B cell (primary cell): ENCODE data around the gene EIF2S1. TPM values are rescaled to one million over a fixed set of nuclear protein-coding genes. Genes with fewer than 3 reads are reported as not detected.

Experiments
- ATAC-seq: fragments of 200-7000 bp; cut with Tn5 transposase; one replicate; pipeline ENCODE4 v1.10.0; 2021; ENCODE audit warnings: low read depth, mild to moderate bottlenecking, moderate number of reproducible peaks, moderate library complexity
- CTCF ChIA-PET: fragments of 350-600 bp; sonication (Branson Sonifier 250); formaldehyde crosslinking; loops from one replicate; lab custom pipeline; 2021; ENCODE audit warnings: antibody characterized with exemption, inconsistent platforms; lab: Charles Lee
- POLR2A ChIA-PET: fragments of 350-600 bp; sonication (Branson Sonifier 250); formaldehyde crosslinking; loops from one replicate; lab custom pipeline; 2021; ENCODE audit warnings: antibody characterized with exemption; lab: Charles Lee
- DNase-seq: peaks from one replicate; pipeline ENCODE4 v3.0.0; 2013
- H2AFZ ChIP-seq: 2 replicates; pipeline ENCODE4 v1.6.1; 2012; ENCODE audit warnings: mild to moderate bottlenecking, low read depth, low read length; ENCODE audit not compliant: insufficient read depth, poor library complexity, severe bottlenecking
- H3K27ac ChIP-seq, 2 donors: 1 replicate in 1 of 2; 2 replicates in 1 of 2; pipeline ENCODE4 v1.5.1; 2012 to 2013; ENCODE audit warnings: low read length in 2 of 2, mild to moderate bottlenecking in 2 of 2, moderate library complexity in 1 of 2
- H3K27me3 ChIP-seq, 4 experiments: fragments of 200-600 bp in 1 of 4; sonication (generic) in 1 of 4; replicated peaks in 1 of 4; 1 replicate in 2 of 4; 2 replicates in 2 of 4; pipeline versions ENCODE4 v1.6.1 to v1.7.0; 2013 to 2016; ENCODE audit warnings: low read length in 3 of 4, mild to moderate bottlenecking in 2 of 4, mixed read lengths in 1 of 4, moderate library complexity in 1 of 4; ENCODE audit not compliant: insufficient read depth in 4 of 4, control insufficient read depth in 3 of 4; ENCODE audit errors: control extremely low read depth in 1 of 4
- H3K36me3 ChIP-seq, 2 experiments: replicated peaks in 1 of 2; 1 replicate in 1 of 2; 2 replicates in 1 of 2; pipeline versions ENCODE4 v1.6.1 to v1.7.1; 2013; ENCODE audit warnings: low read length in 1 of 2; ENCODE audit not compliant: insufficient read depth in 2 of 2, control insufficient read depth in 1 of 2; ENCODE audit errors: control extremely low read depth in 1 of 2, extremely low read depth in 1 of 2
- H3K4me1 ChIP-seq, 2 donors: fragments of 200-600 bp in 1 of 2; sonication (generic) in 1 of 2; 1 replicate in 1 of 2; 2 replicates in 1 of 2; pipeline versions ENCODE4 v1.5.1 to v1.6.1; 2013 to 2017; ENCODE audit warnings: low read length in 2 of 2; ENCODE audit not compliant: control insufficient read depth in 2 of 2, insufficient read depth in 2 of 2
- H3K4me2 ChIP-seq: replicated peaks from 2 replicates; pipeline ENCODE3; 2012; ENCODE audit warnings: mild to moderate bottlenecking, low read depth, low read length; ENCODE audit not compliant: poor library complexity, severe bottlenecking
- H3K4me3 ChIP-seq, 5 experiments: fragments of 200-600 bp in 1 of 5; sonication (generic) in 1 of 5; 1 replicate in 3 of 5; 2 replicates in 2 of 5; pipeline versions ENCODE4 v1.5.1 to v1.7.0; 2011 to 2016; ENCODE audit warnings: low read length in 4 of 5, mild to moderate bottlenecking in 4 of 5, low read depth in 2 of 5, control low read depth in 1 of 5, moderate library complexity in 1 of 5; ENCODE audit not compliant: insufficient read depth in 1 of 5; ENCODE audit errors: control extremely low read depth in 1 of 5, extremely low read depth in 1 of 5
- H3K79me2 ChIP-seq: fragments of 200-600 bp; sonication (generic); one replicate; pipeline ENCODE4 v1.6.0; 2016; ENCODE audit warnings: low read length; ENCODE audit not compliant: control insufficient read depth, insufficient read depth
- H3K9ac ChIP-seq: fragments of 200-600 bp; sonication (generic); 2 replicates; pipeline ENCODE4 v1.6.1; 2017; ENCODE audit warnings: mild to moderate bottlenecking, low read length, moderate library complexity
- H3K9me3 ChIP-seq, 3 donors: one replicate each; pipeline versions ENCODE4 v1.6.1 to v1.7.1; 2013; ENCODE audit warnings: low read length in 2 of 3; ENCODE audit not compliant: control insufficient read depth in 2 of 3, insufficient read depth in 1 of 3; ENCODE audit errors: control extremely low read depth in 1 of 3
- H4K20me1 ChIP-seq: 2 replicates; pipeline ENCODE4 v1.6.0; 2012; ENCODE audit warnings: mild to moderate bottlenecking, low read length; ENCODE audit not compliant: insufficient read depth, control insufficient read depth, poor library complexity, severe bottlenecking
- H3K27ac Mint-ChIP-seq: one replicate; pipeline ENCODE4 v1.8.0; 2021; ENCODE audit warnings: mixed read lengths
- H3K27me3 Mint-ChIP-seq: one replicate; pipeline ENCODE4 v1.8.0; 2021; ENCODE audit warnings: mixed read lengths
- H3K4me1 Mint-ChIP-seq: one replicate; pipeline ENCODE4 v1.8.0; 2021; ENCODE audit warnings: mixed read lengths
- H3K4me3 Mint-ChIP-seq: one replicate; pipeline ENCODE4 v1.8.0; 2021; ENCODE audit warnings: mixed read lengths
- H3K9me3 Mint-ChIP-seq: one replicate; pipeline ENCODE4 v1.8.0; 2022; ENCODE audit warnings: mixed read lengths; ENCODE audit not compliant: insufficient read depth
- EZH2 ChIP-seq: IDR thresholded peaks from 2 replicates; pipeline ENCODE4 v1.6.1; 2012; ENCODE audit warnings: borderline replicate concordance, low read depth, mild to moderate bottlenecking, moderate library complexity, low read length; ENCODE audit not compliant: insufficient read depth, poor library complexity, severe bottlenecking
- WGBS: methylation state at CpG from one replicate; pipeline ENCODE4 v1.1.5; 2013; ENCODE audit warnings: missing lambda C conversion rate; ENCODE audit not compliant: insufficient coverage; 5-methylcytosine and 5-hydroxymethylcytosine counted together
- intact Hi-C: fragments of 100-400 bp; cut with micrococcal nuclease; formaldehyde crosslinking; loops from one replicate; pipeline ENCODE4 v1.10.0; 2022
- polyA plus RNA-seq: library from polyadenylated mRNA; depleted of rRNA; stranded (reverse); fragments of >200 nt; gene quantifications from 2 replicates; pipeline ENCODE4 v1.2.3, GENCODE V29; 2012
- total RNA-seq, 2 donors: library from RNA; stranded (reverse); fragments of 120-200 nt in 1 of 2; gene quantifications; 1 replicate in 1 of 2; 2 replicates in 1 of 2; pipeline versions ENCODE4 v1.2.3 to v1.2.4, GENCODE V29; 2013 to 2022
- TF ChIP-seq, protein P1 (sequence below): fragments of 200-600 bp; IDR thresholded peaks from one replicate; pipeline ENCODE4 v1.8.0; 2022; ENCODE audit warnings: antibody characterized with exemption, mild to moderate bottlenecking

Gene EIF2S1
- total and polyA plus RNA-seq, 2 donors (not counting 1 experiment from before 2014, with no cell fraction given) = 10.4 to 39.9 TPM

DNA sequence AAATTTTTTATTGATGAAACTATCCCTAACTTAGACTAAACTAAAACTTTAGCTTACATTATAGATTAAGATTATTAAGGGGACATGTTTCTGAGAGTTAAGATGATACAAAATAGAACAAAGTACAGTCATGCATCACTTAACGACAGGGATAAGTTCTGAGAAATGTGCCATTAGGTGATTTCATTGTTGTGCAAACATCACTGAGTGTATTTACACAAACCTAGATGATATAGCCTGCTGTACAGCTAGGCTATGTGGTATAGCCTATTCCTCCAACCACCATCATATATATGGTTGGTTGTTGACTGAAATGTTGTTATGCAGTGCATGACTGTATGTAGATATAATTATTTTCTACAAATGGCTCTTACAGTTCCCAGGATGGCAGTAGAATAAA, 47.0 kb upstream of the EIF2S1 start:
- Histone ChIP-seq H3K9me3 (no peaks in the 10 kb centered on the region), H3K79me2 (no peaks in the 10 kb centered on the region), H3K4me2 (no peak overlapping the region), H3K9ac (no peak overlapping the region), H2AFZ (no peak overlapping the region), H3K27me3 (no peaks in the 10 kb centered on the region), H4K20me1 (no peaks in the 10 kb centered on the region), H3K27ac (no peak overlapping the region), H3K36me3 (peaks cover 1 to 14% of the 10 kb centered on the region in 2 experiments), H3K4me3 (no peak overlapping the region), H3K4me1 (no peaks in the 10 kb centered on the region)
- H3K27ac Mint-ChIP-seq = no peak overlapping the region
- no peak overlapping the region for H3K4me3 Mint-ChIP-seq
- TF ChIP-seq EZH2 = no peak
- TF ChIP-seq, protein P1, sequence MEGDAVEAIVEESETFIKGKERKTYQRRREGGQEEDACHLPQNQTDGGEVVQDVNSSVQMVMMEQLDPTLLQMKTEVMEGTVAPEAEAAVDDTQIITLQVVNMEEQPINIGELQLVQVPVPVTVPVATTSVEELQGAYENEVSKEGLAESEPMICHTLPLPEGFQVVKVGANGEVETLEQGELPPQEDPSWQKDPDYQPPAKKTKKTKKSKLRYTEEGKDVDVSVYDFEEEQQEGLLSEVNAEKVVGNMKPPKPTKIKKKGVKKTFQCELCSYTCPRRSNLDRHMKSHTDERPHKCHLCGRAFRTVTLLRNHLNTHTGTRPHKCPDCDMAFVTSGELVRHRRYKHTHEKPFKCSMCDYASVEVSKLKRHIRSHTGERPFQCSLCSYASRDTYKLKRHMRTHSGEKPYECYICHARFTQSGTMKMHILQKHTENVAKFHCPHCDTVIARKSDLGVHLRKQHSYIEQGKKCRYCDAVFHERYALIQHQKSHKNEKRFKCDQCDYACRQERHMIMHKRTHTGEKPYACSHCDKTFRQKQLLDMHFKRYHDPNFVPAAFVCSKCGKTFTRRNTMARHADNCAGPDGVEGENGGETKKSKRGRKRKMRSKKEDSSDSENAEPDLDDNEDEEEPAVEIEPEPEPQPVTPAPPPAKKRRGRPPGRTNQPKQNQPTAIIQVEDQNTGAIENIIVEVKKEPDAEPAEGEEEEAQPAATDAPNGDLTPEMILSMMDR = no peak
- H3K27me3 Mint-ChIP-seq = no peaks in the 10 kb centered on the region
- peaks cover 1% of the 10 kb centered on the region for H3K4me1 Mint-ChIP-seq
- DNase-seq = no peak
- WGBS = no CpG with 5 or more reads among the region's 1 CpG
- ChIA-PET CTCF (no interaction called here), POLR2A (no interaction called here)
- intact Hi-C loops = no loop called here
- ATAC-seq = no peak
- no peaks in the 10 kb centered on the region for H3K9me3 Mint-ChIP-seq

DNA sequence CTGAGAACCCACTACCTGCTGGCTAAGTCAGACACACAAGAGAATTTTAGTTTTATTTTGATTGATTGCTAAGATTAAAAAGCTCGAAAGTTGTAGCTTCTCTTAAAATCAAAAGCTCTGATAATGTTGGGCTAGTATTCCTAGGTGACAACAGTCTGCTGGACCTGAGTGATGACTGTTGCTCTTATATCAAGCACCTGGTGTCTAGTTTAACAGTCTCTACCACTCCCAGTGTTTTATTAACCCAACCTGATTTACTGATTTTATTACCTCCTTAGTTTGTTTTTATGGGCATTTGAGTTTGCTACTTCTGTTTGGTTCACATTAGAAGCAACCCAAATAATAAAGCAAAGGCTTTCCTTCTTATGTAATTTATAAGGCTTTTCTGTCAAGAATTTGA, 42.3 kb upstream of the EIF2S1 start:
- no peaks in the 10 kb centered on the region for H3K4me1 ChIP-seq
- Mint-ChIP-seq H3K4me3 (no peak overlapping the region), H3K27me3 (no peaks in the 10 kb centered on the region), H3K9me3 (no peaks in the 10 kb centered on the region), H3K27ac (no peak overlapping the region), H3K4me1 (no peaks in the 10 kb centered on the region)
- no peak overlapping the region for H2AFZ ChIP-seq
- no peak for TF ChIP-seq EZH2
- TF ChIP-seq, protein P1 = no peak
- no peak overlapping the region for H3K9ac ChIP-seq
- H3K27me3 ChIP-seq = no peaks in the 10 kb centered on the region
- H4K20me1 ChIP-seq = no peaks in the 10 kb centered on the region
- POLR2A ChIA-PET = no interaction called here
- no peak overlapping the region for H3K4me3 ChIP-seq
- H3K9me3 ChIP-seq = no peaks in the 10 kb centered on the region
- no peaks in the 10 kb centered on the region for H3K79me2 ChIP-seq
- ATAC-seq (no peak), DNase-seq (no peak)
- no CpG with 5 or more reads among the region's 1 CpG for WGBS
- no peak overlapping the region for H3K4me2 ChIP-seq
- CTCF ChIA-PET = interaction anchor here (0.6 kb wide), 1 partner anchor 21 kb away, joined by 3 read pairs; no protein-coding TSS in a partner anchor
- intact Hi-C loops = no loop called here
- peaks cover 3 to 16% of the 10 kb centered on the region in 2 experiments for H3K36me3 ChIP-seq
- no peak overlapping the region for H3K27ac ChIP-seq
